Effector memory CD8-positive, alpha-beta T cell (primary cell): Measurements from ENCODE around the gene SLC25A25.
A peak's percentile ranks its signal among the peaks of the same experiment; 100 is the strongest.
"Not testable (repeated sequence)": the region's sequence is repeated elsewhere in the genome, so short reads cannot be mapped to it uniquely, and the experiment has no call there.

Experiments
- ATAC-seq: fragments of 150-1000 bp; cut with Tn5 transposase; replicated peaks from 2 replicates; pipeline ENCODE4 v1.10.0; 2021; ENCODE audit warnings: mild to moderate bottlenecking, moderate library complexity
- DNase-seq, 3 experiments: peaks; one replicate each; pipeline ENCODE4 v3.0.0; 2021
- H3K27ac Mint-ChIP-seq, 2 donors: one replicate each; pipeline ENCODE4 v1.8.0; 2022; ENCODE audit warnings: mild to moderate bottlenecking in 2 of 2, mixed read lengths in 2 of 2, moderate library complexity in 2 of 2
- H3K27me3 Mint-ChIP-seq, 2 donors: one replicate each; pipeline ENCODE4 v1.8.0; 2022; ENCODE audit warnings: mixed read lengths in 2 of 2
- H3K36me3 Mint-ChIP-seq: one replicate; pipeline ENCODE4 v1.8.0; 2022; ENCODE audit warnings: mild to moderate bottlenecking, moderate library complexity, mixed read lengths; ENCODE audit not compliant: insufficient read depth
- H3K4me1 Mint-ChIP-seq, 2 donors: one replicate each; pipeline ENCODE4 v1.8.0; 2022; ENCODE audit warnings: low read depth in 2 of 2, mixed read lengths in 2 of 2
- H3K4me3 Mint-ChIP-seq, 2 donors: one replicate each; pipeline ENCODE4 v1.8.0; 2022; ENCODE audit warnings: mild to moderate bottlenecking in 2 of 2, mixed read lengths in 2 of 2, moderate library complexity in 2 of 2
- H3K9me3 Mint-ChIP-seq, 2 donors: one replicate each; pipeline ENCODE4 v1.8.0; 2022; ENCODE audit warnings: mixed read lengths in 2 of 2

The SLC25A25 gene

GRCh38 chr9:128071475-128071874, 3.4 kb downstream of the SLC25A25 start:
- H3K9me3 Mint-ChIP-seq, ATAC-seq, H3K36me3 Mint-ChIP-seq, H3K27me3 Mint-ChIP-seq, DNase-seq: not testable (repeated sequence)
- H3K27ac Mint-ChIP-seq: peak overlapping the region in 1 of 2 donors; percentile 89
- H3K4me3 Mint-ChIP-seq: peak overlapping the region in 1 of 2 donors; percentile 84
- H3K4me1 Mint-ChIP-seq: peaks cover 36 to 37% of the 10 kb centered on the region in 2 donors

- Mint-ChIP-seq H3K4me1 (peaks cover 39 to 44% of the 10 kb centered on the region in 2 donors), H3K4me3 (peak overlapping the region in 1 of 2 donors; percentile 84), H3K9me3 (no peaks in the 10 kb centered on the region), H3K27ac (peak overlapping the region in 1 of 2 donors; percentile 89), H3K36me3 (peaks cover 14% of the 10 kb centered on the region), H3K27me3 (no peaks in the 10 kb centered on the region)
- ATAC-seq (no peak), DNase-seq (peak; percentile 28 to 46 (median 42))
These were observed 4.4 kb downstream of the SLC25A25 start for GRCh38 chr9:128072144-128073021.

- Mint-ChIP-seq H3K27me3 (no peaks in the 10 kb centered on the region), H3K4me3 (peak overlapping the region; percentile 46 to 51), H3K36me3 (peaks cover 14% of the 10 kb centered on the region), H3K9me3 (no peaks in the 10 kb centered on the region), H3K27ac (peak overlapping the region in 1 of 2 donors; percentile 89), H3K4me1 (peaks cover 46 to 51% of the 10 kb centered on the region in 2 donors)
- no peak for DNase-seq
- ATAC-seq: no peak
These were observed 5.3 kb downstream of the SLC25A25 start for GRCh38 chr9:128073253-128073886.

- H3K4me3 Mint-ChIP-seq: peak overlapping the region in 1 of 2 donors; percentile 27
- DNase-seq: no peak
- no peaks in the 10 kb centered on the region for H3K9me3 Mint-ChIP-seq
These were observed 9.9 kb downstream of the SLC25A25 start for GRCh38 chr9:128077847-128078503.

GRCh38 chr9:128078504-128079434, 10.7 kb downstream of the SLC25A25 start:
- Mint-ChIP-seq H3K4me3 (peak overlapping the region in 1 of 2 donors; percentile 27), H3K4me1 (peaks cover 27 to 43% of the 10 kb centered on the region in 2 donors), H3K27me3 (no peaks in the 10 kb centered on the region), H3K27ac (peak overlapping the region; percentile 67 to 74), H3K9me3 (no peaks in the 10 kb centered on the region), H3K36me3 (peaks cover 11% of the 10 kb centered on the region)
- DNase-seq: no peak
- ATAC-seq: no peak

More at GRCh38 chr9:128077847-128078503, 9.9 kb downstream of the SLC25A25 start:
- no peaks in the 10 kb centered on the region for H3K27me3 Mint-ChIP-seq
- ATAC-seq: no peak
- H3K4me1 Mint-ChIP-seq: peaks cover 30 to 46% of the 10 kb centered on the region in 2 donors
- H3K27ac Mint-ChIP-seq: peak overlapping the region; percentile 60 to 74
- peaks cover 11% of the 10 kb centered on the region for H3K36me3 Mint-ChIP-seq

- Mint-ChIP-seq H3K4me1 (peaks cover 32 to 49% of the 10 kb centered on the region in 2 donors), H3K9me3 (no peaks in the 10 kb centered on the region), H3K4me3 (no peak overlapping the region), H3K36me3 (peaks cover 18% of the 10 kb centered on the region), H3K27ac (no peak overlapping the region), H3K27me3 (no peaks in the 10 kb centered on the region)
- ATAC-seq (no peak), DNase-seq (no peak)
These were observed 12.2 kb downstream of the SLC25A25 start for GRCh38 chr9:128080206-128080605.

GRCh38 chr9:128081056-128081455, 13.0 kb downstream of the SLC25A25 start:
- peaks cover 35 to 57% of the 10 kb centered on the region in 2 donors for H3K4me1 Mint-ChIP-seq

GRCh38 chr9:128082151-128082550, 14.1 kb downstream of the SLC25A25 start:
- DNase-seq: no peak
- Mint-ChIP-seq H3K4me1 (peaks cover 33 to 52% of the 10 kb centered on the region in 2 donors), H3K4me3 (no peak overlapping the region)

More at GRCh38 chr9:128081056-128081455, 13.0 kb downstream of the SLC25A25 start:
- no peaks in the 10 kb centered on the region for H3K9me3 Mint-ChIP-seq
- no peak for ATAC-seq
- DNase-seq: no peak
- no peaks in the 10 kb centered on the region for H3K27me3 Mint-ChIP-seq
- peaks cover 25% of the 10 kb centered on the region for H3K36me3 Mint-ChIP-seq
- H3K27ac Mint-ChIP-seq: peak overlapping the region; percentile 37 to 83
- H3K4me3 Mint-ChIP-seq: no peak overlapping the region

GRCh38 chr9:128084746-128085145, 16.7 kb downstream of the SLC25A25 start:
- no peak for ATAC-seq
- H3K4me1 Mint-ChIP-seq: peaks cover 26 to 52% of the 10 kb centered on the region in 2 donors
- H3K27me3 Mint-ChIP-seq: no peaks in the 10 kb centered on the region
- peaks cover 30% of the 10 kb centered on the region for H3K36me3 Mint-ChIP-seq
- H3K4me3 Mint-ChIP-seq: no peak overlapping the region
- H3K9me3 Mint-ChIP-seq: no peaks in the 10 kb centered on the region
- DNase-seq: no peak
- no peak overlapping the region for H3K27ac Mint-ChIP-seq

More at GRCh38 chr9:128082151-128082550, 14.1 kb downstream of the SLC25A25 start:
- no peaks in the 10 kb centered on the region for H3K27me3 Mint-ChIP-seq
- H3K27ac Mint-ChIP-seq: peak overlapping the region in 1 of 2 donors; percentile 83
- no peaks in the 10 kb centered on the region for H3K9me3 Mint-ChIP-seq
- no peak for ATAC-seq
- peaks cover 23% of the 10 kb centered on the region for H3K36me3 Mint-ChIP-seq

- ATAC-seq: no peak
- peak overlapping the region in 1 of 2 donors; percentile 37 for H3K27ac Mint-ChIP-seq
- no peak overlapping the region for H3K4me3 Mint-ChIP-seq
- DNase-seq: no peak
- H3K27me3 Mint-ChIP-seq: no peaks in the 10 kb centered on the region
- peaks cover 28 to 56% of the 10 kb centered on the region in 2 donors for H3K4me1 Mint-ChIP-seq
- H3K36me3 Mint-ChIP-seq: peaks cover 30% of the 10 kb centered on the region
- H3K9me3 Mint-ChIP-seq: no peaks in the 10 kb centered on the region
These were observed 17.9 kb downstream of the SLC25A25 start for GRCh38 chr9:128085943-128086342.

- peak overlapping the region; percentile 41 to 61 for H3K27ac Mint-ChIP-seq
- H3K4me1 Mint-ChIP-seq: peaks cover 32 to 57% of the 10 kb centered on the region in 2 donors
- no peak for ATAC-seq
- H3K4me3 Mint-ChIP-seq: no peak overlapping the region
- no peak for DNase-seq
- H3K9me3 Mint-ChIP-seq: no peaks in the 10 kb centered on the region
- peaks cover 30% of the 10 kb centered on the region for H3K36me3 Mint-ChIP-seq
- H3K27me3 Mint-ChIP-seq: no peaks in the 10 kb centered on the region
These were observed 19.2 kb downstream of the SLC25A25 start for GRCh38 chr9:128087262-128087661.

- DNase-seq (no peak), ATAC-seq (no peak)
- H3K36me3 Mint-ChIP-seq: peaks cover 30% of the 10 kb centered on the region
- no peak overlapping the region for H3K4me3 Mint-ChIP-seq
- H3K27me3 Mint-ChIP-seq: no peaks in the 10 kb centered on the region
- H3K9me3 Mint-ChIP-seq: no peaks in the 10 kb centered on the region
- no peak overlapping the region for H3K27ac Mint-ChIP-seq
- peaks cover 38 to 67% of the 10 kb centered on the region in 2 donors for H3K4me1 Mint-ChIP-seq
These were observed 20.4 kb downstream of the SLC25A25 start for GRCh38 chr9:128088253-128088945.
